ENCODE results near the gene CD163L1.
"Not testable (repeated sequence)": the region's sequence is repeated elsewhere in the genome, so short reads cannot be mapped to it uniquely, and the experiment has no call there.

The CD163L1 gene
- total RNA-seq = 0 to 0.15 (median 0.14) reads per million in 4 donors

DNA sequence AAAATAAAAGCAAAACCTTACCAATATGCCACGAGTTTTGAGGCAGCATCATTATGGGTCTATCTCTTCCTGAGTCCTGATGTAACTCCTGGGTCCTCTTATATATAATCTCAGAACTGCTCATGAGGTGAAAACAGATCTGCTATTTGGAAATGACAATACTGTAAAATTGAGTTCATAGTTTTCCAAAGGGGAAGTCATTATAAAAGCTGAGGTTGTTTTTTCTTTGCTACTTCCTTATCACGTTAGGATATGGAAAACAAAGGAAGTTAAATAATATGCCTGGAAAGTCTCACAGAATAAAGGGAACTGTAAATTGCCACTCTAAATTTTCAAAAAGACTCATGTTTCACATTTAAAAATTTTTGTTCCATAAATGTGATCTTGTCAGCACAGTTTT is at the start of gene CD163L1:
Gene CD163L1, minus strand, starts transcription at position 78 of the 400 bp plus-strand sequence. Its CDS starts 26 bp downstream, at position 52.
- DNase-seq = no peak

DNA sequence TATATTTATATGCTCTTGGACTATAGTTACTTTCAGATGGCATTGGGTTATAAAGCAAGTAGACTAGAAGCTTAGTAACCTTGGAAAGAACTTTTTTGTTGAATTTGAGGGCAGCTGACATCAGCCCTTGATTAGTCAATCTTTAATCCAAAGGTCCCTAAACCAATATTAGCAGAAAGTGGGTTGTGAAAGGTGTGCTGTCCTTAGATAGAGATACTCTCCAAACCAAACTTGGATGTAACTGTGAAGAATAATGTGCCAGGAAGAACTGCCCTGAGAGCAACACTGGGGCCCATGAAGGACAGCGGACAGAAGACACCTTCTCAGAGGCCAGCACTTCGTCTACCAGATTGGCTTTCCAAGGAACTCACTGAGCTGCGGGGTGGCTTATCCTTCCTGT is 49.1 kb upstream of the CD163L1 start:
- DNase-seq = no peak

DNA sequence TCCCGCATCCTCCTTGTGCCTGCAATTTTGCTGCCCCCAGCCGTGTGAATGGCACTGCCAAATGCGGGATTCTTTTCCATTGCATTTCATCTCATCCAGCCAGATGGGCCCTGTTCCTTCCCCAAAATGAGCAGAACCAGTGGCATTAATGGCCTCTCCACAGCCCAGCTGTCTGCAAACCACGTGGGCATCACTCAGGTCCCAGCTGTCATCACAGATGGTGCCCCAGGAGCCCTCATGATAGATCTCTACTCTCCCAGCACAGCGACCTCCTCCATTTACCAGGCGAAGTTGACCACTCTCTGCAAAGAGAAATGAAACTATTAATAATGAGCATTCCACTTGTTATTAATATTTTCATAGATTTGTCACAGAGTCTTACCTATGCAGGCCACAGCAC is 42.6 kb upstream of the CD163L1 start:
- DNase-seq = no peak

DNA sequence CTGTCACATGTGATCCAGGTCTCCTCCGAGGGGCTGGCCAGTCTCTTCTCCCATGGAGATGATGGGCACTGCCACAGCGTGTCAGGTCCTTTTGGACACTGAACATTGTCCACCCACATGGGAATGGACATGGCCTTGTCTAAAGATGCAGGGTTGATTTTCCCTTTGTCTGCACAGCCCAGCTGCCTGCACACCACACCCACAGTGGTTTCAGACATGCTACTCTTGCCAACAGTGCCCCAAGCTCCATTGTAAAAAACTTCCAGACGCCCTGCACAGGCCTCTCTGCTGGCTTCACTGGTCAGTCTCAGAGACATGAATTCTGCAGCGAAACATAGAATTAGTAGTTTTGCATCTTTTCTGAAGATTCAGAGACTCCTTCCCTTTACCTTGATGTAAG is 41.1 kb upstream of the CD163L1 start:
- DNase-seq = no peak

DNA sequence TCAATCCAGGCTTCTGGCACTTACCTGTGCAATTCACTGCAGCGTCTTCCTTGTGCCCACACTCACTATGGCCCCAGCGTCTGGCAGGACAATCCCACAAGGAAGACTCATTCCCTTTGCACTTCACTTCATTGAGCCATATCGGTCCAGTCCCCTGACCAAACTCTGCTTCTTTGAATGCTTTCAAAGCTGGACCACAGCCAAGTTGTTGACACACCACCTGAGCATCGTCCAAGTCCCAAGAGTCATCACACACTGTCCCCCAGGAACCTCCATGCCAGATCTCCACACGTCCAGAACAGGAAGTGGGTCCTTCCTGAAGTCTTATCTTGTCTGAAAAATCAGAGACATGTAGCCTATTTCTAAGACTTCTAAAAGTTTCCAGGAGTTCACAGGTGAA is 39.4 kb upstream of the CD163L1 start:
- DNase-seq = no peak

DNA sequence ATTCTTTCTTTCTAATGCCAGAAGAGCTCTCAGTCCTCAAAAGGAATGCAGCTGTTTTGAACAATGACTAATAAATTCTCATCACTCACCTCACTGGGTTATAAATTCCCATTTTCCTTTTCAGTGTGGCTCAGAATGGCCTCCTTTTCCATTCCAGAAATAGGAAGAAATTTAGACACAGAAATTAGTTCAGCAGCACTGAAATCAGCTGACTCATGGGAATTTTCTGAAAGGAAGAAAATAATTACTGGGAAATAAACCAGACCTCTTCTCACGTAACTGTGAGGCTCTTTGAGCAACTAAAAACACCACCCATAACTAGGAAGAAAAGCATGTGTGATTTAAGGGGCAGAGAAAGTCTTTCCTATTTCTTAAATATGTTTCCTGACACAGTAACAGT is 35.8 kb upstream of the CD163L1 start:
- DNase-seq = no peak

DNA sequence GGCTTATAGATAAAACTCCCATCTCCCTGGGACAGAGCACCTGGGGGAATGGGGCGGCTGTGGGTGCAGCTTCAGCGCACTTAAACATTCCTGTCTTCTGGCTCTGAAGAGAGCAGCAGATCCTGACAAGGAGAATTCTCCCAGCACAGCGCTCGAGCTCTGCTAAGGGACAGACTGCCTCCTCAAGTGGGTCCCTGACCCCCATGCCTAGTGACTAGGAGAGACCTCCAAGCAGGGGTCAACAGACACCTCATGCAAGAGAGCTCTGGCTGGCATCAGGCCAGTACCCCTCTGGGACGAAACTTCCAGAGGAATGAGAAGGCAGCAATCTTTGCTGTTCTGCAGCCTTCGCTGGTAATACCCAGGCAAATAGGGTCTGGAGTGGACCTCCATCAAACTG is 28.1 kb upstream of the CD163L1 start:
- DNase-seq = no peak

DNA sequence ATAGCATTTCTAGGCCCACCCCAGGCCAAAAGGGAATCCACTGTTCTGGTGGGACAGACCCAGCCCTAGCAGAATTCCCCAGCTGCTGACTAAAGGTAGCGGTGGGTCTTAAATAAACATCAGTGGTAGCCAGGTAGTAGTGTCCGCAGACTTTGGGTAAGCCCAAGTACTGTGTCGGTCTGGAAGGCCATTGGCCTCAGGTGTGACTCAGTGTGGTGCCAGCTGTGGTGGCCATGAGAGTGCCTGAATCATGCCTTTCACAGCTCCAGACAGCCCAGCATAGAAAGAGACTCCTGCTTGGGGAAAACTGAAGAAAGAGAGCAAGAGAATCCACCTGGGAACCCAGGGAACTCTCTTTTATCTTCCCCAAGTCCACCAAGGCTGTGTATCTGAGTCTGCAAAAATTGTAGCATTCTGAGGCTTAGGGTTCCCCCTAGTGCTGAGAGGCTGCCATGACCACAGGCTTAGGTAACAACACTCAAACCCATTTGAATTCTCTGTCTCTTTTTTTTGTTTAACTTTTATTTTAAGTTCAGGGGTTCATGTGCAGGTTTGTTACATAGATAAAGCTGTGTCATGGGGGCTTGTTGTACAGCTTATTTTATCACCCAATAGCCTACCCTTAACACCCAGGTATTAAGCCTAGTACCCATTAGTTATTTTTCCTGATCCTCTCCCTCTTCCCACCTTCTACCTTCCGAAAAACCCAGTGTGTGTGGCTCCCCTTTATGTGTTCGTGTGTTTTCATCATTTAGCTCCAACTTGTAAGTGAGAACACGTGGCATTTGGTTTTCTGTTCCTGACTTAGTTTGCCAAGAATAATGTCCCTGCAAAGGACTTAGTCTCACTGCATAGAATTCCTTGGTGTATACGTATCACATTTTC is 16.7 kb upstream of the CD163L1 start:
- DNase-seq = peak in 3 of 5 donors; percentile 8 to 43 (median 8)

DNA sequence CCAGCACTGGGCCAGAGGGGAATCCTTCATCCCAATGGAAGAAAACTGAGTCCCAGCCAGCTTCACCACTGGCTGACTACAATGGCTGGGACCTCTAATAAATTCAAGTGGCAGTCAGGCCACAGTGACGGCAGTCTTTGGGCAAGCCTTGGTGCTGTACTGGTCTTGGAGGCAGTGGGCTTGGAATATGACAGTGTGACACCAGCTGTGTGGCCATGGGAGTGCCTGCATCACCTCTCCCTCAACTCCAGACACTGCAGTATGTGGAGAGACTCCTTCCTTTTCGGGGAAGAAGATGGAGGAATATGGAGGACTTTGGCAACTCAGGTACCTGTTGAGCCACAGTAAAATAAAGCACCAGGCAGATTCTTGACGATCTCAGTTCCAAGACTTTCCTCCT is 16.0 kb upstream of the CD163L1 start:
- DNase-seq = no peak

DNA sequence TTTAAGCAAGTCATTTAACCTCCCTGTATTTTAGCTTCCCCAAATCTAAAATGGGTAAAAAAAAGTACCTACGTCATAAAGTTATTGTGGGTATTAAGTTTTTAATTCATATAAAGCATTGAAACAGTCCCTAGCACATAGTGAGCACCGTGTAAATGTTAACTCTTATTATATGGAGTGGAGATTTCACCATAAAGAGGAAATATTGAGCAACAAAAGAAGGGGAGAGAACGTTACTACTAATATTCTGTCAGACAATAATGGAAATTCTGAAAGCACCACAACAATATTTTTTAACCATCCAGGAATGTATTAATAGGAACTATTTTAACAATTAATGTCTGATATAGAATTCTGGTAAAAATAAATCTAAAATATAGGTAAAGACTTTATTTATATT is 7.8 kb upstream of the CD163L1 start:
- no peak for DNase-seq

DNA sequence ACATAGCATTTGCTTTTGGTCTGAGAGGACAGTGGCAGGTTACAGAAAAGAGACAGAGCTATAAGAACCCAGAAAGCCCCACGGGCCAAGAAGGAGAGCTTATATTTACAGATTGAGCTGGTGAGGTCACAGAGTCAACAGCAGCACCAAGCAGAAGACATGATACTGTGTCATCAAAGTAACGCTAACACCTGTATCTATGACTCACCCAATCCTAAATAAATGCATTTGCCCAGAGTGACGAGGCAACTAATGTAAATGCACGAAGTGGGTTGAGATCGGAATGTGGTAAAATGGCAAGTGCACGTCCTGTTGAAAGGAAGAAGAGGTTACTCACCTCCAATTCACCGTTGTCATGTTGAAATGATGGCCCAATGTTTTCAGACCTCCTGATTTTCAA is 6.7 kb upstream of the CD163L1 start:
- DNase-seq = no peak

DNA sequence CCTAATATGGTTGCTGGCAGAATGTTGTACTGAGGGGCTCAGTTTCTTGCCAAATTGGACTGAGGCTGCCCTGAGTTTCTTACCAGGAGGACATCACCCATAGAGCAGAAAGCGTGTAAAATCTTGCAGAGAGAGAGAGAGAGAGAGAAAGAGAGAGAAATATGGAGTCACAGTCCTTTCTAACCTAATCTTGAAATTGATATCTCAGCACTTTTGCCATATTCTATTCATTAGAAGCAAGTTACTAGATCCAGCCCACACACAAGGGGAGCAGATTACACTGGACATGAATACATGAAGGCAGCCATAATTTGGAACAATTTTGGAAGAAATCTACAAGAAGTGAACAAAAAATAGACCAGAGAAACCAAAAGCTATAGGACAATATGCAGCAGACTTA is 4.1 kb upstream of the CD163L1 start:
- no peak for DNase-seq

DNA sequence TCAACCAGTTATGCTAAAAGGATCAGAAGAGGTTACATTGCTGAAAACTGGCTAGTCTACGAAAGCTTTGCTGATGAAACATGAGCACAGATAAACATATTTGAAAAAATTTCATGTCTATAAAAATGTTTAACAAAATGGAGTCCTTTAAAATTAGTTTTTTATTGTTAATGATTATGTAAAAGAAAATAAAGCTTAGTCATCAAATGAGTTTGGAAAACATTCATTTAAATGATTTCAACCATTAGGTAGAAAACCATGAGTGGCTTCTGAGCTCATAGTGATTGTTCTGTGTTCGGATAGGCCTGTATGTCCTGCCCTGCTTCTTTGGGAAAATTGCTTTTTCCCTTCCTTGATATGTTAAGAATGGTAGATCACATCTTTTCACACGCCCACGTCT is 584 bp upstream of the CD163L1 start:
- DNase-seq = no peak

DNA sequence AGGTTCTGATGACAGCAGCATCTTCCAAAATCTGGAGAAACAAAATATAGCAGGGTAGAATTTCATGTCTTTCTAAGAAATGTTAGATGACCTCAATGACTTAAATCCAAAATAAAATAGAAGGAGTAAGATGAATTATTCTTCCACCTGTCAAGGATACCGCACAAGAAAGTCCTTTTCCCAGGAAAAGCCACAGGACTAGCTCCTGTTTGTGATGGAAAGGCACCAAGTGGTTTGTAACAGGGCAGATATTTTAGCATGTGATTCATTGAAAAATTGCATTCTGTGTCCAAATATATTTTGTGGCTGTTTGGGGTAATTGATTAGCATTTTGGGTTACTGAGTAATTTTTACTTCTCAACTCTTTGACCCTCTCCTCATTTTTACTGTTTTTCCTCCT is 2.7 kb downstream of the CD163L1 start:
- no peak for DNase-seq

DNA sequence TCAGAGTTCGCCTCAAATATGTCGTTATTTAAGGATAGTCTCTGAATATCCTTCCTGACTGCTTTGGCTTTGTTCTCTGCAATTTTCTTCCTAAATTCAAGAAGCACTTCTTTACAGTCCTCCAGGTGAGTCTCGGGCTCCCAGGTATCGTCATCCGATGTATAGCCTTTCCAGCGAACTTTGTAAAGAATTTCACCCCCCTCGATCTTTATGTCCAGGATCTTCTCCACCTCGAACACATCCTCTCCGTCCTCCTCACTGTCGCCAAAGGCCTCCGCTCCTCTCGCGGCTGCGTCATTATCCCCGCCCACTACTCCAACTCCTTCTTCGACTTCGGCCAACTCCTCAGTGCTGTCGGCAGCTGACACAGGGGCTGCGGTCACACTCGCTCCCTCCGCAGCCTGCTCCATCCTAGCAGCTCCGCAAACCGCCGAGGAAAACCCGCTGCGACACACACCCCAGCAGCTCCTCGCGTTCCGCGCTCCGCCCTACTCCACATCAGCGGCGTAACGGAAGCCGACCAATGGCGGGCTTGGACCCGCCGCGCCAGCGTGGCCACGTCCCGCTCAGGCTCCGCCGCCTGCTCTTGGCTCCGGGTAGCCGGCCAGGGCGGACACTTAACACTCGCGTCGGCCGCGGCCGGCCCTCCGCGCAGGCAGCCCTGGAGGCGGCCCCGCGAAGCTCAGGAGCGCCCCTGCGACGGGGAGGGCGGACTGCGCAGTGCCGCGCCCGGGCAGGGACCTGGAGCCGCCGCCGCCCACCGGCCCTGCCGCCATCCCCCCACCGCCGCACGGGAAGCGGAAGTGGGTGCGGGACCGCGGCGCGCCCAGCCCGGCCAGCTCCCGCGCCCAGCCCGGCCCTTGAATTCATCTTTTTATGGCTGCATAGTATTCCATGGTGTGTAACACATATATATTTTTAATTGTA is 4.1 kb downstream of the CD163L1 start:
- peak in 2 of 5 donors; percentile 10 to 20 for DNase-seq

DNA sequence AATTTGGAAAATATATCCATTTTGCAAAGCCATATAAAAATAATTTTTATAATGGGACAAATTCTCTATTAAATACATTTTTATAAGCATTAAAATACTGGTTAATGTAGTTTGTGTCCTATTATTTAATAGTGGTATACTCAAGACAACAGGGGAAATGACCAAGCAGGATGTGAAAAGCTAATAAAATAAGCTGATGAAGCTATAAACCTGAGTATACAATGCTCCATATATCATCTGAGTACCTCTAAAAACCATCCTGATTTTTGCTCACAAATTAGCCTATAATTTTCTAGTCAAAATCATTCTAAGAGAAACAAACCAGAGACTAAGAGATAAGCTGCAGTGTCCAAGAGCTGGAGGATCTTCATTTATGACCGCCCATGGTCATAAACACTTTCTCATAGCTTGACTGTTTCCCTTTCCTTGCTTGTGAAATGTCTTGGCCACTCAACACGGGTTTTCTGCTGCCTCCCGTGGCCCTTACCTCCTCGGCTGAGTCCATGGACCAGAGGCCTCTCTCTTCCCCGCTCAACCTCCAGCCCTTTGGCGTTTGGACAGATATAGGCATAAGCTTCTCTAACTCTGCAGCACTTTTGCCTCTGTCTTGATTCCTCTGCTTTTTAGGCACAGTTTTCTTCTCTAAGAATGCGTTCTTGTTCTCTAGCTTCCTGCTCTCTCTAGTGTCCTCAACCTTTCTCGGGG is 5.5 kb downstream of the CD163L1 start:
- not testable (repeated sequence) for DNase-seq

DNA sequence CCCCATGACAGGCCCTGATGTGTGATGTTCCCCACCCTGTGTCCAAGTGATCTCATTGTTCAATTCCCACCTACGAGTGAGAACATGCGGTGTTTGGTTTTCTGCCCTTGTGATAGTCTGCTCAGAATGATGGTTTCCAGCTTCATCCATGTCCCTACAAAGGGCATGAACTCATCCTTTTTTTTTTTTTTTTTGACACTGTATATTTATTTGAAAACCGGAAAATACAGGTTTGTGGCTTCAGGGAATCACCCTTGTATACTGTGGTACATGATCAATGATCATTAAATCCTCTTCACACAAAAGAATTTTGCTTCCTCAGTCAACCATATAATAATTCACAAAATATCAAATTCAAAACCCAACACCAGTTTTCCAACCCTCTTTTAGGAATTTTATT is 6.5 kb downstream of the CD163L1 start:
- not testable (repeated sequence) for DNase-seq

DNA sequence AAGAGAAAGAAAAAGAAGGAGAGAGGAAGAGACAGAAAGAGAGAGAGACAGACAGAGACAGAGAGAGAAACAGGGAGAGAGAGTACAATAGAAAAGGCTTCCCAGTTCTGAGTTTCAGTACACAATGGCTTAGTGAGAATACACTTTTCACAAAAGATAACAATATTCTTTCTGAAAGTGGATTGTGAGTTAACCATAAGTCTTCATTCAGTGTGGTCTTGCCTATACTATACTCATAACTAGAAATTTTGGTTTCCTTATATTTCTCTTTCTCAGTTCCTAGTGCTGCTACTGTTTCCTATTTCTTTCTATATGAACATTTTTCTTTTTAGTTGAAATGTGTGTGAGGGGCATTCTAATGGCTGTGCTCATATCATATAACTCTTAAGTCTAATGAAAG is 9.3 kb downstream of the CD163L1 start:
- DNase-seq = no peak

DNA sequence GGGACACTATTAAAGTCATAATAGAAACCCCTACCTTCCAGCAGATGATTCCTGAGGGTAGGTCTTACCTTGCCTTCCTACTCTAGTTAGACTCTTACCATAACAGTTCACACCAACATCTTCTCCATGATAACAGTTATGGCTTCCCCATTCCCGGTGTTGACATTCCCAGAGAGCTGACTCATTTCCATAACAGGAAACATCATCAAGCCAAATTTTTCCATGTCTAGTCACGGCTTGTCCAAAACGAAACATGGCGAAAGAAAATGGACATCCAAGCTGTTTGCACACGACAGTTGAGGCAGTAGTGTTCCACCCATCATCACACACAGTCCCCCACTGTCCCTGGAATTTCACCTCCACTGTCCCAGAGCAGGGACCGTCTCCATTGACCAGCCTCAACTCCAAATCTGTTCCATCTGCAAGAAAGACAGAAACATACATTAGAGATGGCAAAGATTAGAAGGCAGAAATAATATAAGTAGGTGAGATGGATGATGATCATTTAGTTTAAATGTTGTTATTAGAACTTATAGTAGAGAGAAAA is 10.6 kb downstream of the CD163L1 start:
- DNase-seq = no peak

DNA sequence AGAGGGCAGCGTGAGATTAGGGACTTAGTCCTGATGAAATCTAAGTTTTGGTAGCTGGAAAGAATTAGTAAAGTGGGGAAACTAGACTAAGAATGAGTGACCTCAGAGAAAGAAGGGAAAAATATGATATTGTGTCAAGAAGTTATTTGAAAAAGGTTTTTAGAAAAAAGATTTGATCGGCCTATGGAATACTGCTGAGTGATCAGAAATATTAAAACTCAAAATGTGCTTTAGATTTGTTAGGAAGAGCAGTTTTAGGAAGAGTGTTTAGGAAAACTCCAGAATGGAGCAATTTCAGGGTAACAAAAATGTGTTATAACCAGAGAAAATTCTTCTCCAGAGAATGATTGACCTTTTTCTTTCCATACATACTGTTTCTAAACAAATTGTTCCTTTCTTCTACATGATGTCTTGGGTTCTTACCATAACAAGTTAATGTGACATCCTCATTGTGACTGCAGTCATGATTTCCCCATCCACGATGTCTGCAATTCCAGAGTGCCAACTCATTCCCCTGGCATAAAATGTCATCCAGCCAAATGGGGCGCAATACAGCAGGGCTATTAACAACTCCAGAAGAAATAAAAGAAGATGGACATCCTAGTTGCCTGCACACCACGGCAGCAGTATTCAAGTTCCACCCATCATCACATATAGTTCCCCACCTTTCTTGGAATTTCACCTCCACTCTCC is 11.8 kb downstream of the CD163L1 start:
- DNase-seq = no peak

DNA sequence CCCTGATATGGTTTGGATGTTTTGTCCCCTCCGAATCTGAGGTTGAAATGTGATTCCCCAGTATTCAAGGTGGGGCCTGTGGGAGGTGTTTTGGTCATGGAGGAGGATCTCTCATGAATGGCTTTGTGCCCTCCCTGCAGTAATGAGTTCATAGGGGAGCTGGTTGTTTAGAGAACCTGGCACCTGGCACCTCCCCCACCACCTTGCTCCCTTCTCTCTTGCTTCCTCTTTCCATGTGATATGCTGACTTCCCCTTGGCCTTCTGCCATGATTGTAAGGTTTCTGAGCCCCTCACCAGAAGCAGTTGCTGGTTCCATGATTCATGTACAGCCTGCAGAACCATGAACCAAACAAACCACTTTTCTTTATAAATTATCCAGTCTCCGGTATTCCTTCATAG is 32.6 kb downstream of the CD163L1 start:
- DNase-seq = no peak

DNA sequence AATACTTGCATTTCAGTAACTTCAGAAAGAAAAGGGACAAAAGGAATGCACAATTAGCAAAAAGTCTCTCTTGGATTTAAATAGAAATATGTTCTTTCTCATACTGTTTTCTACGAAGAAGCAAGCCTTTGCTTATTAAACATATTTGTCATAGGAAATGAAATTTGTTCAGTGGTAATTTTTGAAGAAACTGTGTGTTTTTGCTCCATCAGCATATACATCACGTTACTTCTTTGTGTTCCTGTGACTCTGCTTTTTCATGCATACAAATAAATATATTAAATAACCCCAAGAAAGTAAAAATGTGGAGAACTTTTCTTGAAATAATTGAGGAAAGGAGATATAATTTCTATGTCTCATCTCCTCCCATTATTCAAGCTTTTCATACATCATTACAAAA is 39.7 kb downstream of the CD163L1 start:
- DNase-seq = no peak
